PFSK-1 (cell line): Measurements from ENCODE around the gene CEP128.

Experiments
- FOXP2 ChIP-seq: optimal IDR thresholded peaks from 2 replicates; pipeline ENCODE3; 2011; ENCODE audit warnings: borderline replicate concordance, control low read depth, inconsistent platforms; ENCODE audit not compliant: insufficient read depth; ENCODE audit errors: extremely low read length, extremely low read depth
- POLR2AphosphoS5 ChIP-seq: IDR thresholded peaks from 2 replicates; pipeline ENCODE4 v1.6.1; 2012; ENCODE audit warnings: low read depth, mild to moderate bottlenecking, control low read depth, low read length, moderate library complexity
- REST ChIP-seq, 2 experiments: IDR thresholded peaks; 2 replicates each; pipeline versions ENCODE4 v1.6.1 to v1.8.0; 2011 to 2012; ENCODE audit warnings: low read depth in 2 of 2, low read length in 2 of 2, control low read depth in 1 of 2, inconsistent platforms in 1 of 2, mild to moderate bottlenecking in 1 of 2, moderate library complexity in 1 of 2; ENCODE audit not compliant: insufficient read depth in 1 of 2
- SIN3A ChIP-seq: IDR thresholded peaks from 2 replicates; pipeline ENCODE4 v1.6.1; 2012; ENCODE audit warnings: mild to moderate bottlenecking, low read length, moderate library complexity, borderline replicate concordance; ENCODE audit not compliant: insufficient read depth
- TAF1 ChIP-seq: IDR thresholded peaks from 2 replicates; pipeline ENCODE4 v1.6.1; 2012; ENCODE audit warnings: low read length, control low read depth, borderline replicate concordance; ENCODE audit not compliant: insufficient read depth

Gene CEP128

GRCh38 chr14:80523518-80524117 lies 417.9 kb downstream of the CEP128 start:
- TF ChIP-seq FOXP2 (no peak), POLR2AphosphoS5 (no peak), TAF1 (no peak), REST (IDR thresholded peaks at IDR 0.05; ENCODE audit: insufficient read depth in 1 of 2, low read depth in 2 of 2, low read length in 2 of 2) (no peak), SIN3A (no peak)

DNA sequence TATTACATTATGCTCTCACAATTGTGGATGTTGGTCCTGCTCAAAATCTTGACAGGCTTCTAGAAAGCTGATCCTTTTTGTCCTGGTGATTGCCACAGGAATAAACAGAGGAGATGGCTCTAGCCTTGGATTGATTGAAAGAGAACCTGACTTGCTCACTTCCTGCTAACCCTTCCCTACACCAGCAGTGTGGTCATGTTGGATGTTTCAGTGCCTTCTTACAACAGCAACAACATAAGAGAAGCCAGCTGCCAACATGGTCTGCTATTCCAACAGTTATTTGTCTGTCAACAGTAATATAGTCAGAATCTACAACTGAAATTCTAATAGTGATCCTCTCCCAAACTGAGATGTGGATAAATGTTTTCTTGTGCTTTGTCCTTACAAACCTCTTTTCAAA lies 418.6 kb downstream of the CEP128 start:
- TF ChIP-seq POLR2AphosphoS5 (no peak), REST (IDR thresholded peaks at IDR 0.05; ENCODE audit: insufficient read depth in 1 of 2, low read depth in 2 of 2, low read length in 2 of 2) (no peak), TAF1 (no peak), FOXP2 (no peak), SIN3A (no peak)

- no peak for TF ChIP-seq TAF1
- no peak for TF ChIP-seq FOXP2
Measured at GRCh38 chr14:80522411-80522810, 419.1 kb downstream of the CEP128 start.

- no peak for TF ChIP-seq TAF1
- no peak for TF ChIP-seq REST (IDR thresholded peaks at IDR 0.05; ENCODE audit: insufficient read depth in 1 of 2, low read depth in 2 of 2, low read length in 2 of 2)
- TF ChIP-seq SIN3A, result no peak
- TF ChIP-seq FOXP2, result no peak
- no peak for TF ChIP-seq POLR2AphosphoS5
Measured at GRCh38 chr14:80521456-80521855, 420.1 kb downstream of the CEP128 start.

DNA sequence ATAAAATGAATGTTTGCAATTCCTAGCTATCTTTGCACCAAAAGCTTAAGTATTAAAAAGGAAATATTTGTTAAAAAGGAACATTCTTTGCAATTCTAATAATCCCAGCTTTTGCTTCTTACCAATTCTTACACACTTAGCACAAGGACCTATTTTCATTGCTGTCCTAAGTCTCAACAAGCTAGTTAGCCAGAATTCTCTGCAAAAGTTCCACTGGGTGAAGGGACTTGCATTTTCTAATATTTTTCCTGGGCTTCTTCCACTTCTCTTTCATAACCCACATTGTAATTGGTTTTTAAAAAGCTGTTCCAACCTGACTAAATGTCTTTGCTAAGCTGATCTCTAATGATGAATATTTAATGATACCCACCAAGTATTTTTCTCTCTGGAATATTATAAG lies 422.5 kb downstream of the CEP128 start:
- no peak for TF ChIP-seq TAF1
- no peak for TF ChIP-seq POLR2AphosphoS5
- TF ChIP-seq REST (IDR thresholded peaks at IDR 0.05; ENCODE audit: insufficient read depth in 1 of 2, low read depth in 2 of 2, low read length in 2 of 2), result no peak
- TF ChIP-seq FOXP2, result no peak
